Heart right ventricle (tissue), 16 donors: ENCODE data around the gene IGFALS. TPM values are rescaled to one million over a fixed set of nuclear protein-coding genes. Genes with fewer than 3 reads are reported as not detected.
A peak's percentile ranks its signal among the peaks of the same experiment; 100 is the strongest.

ENCODE experiments used
- ATAC-seq, 8 donors: fragments of 200-7000 bp; cut with Tn5 transposase; one replicate each; pipeline ENCODE4 v1.9.1; 2020; ENCODE audit warnings: mild to moderate bottlenecking in 8 of 8, moderate library complexity in 8 of 8, moderate number of reproducible peaks in 1 of 8
- DNase-seq, 2 donors: peaks; one replicate each; pipeline ENCODE4 v3.0.0-alpha.2; 2020
- H3K27ac ChIP-seq, 10 donors: fragments of 200-600 bp; sonication (generic) in 2 of 10; one replicate each; pipeline versions ENCODE4 v1.5.0 to v1.8.0; 2020 to 2022; ENCODE audit warnings: mild to moderate bottlenecking in 3 of 10
- H3K27me3 ChIP-seq, 7 donors: fragments of 200-600 bp; one replicate each; pipeline ENCODE4 v1.8.0; 2021 to 2022; ENCODE audit warnings: mild to moderate bottlenecking in 2 of 7
- H3K36me3 ChIP-seq, 9 donors: fragments of 200-600 bp; sonication (generic) in 1 of 9; one replicate each; pipeline versions ENCODE4 v1.5.0 to v1.8.0; 2020 to 2022; ENCODE audit warnings: mild to moderate bottlenecking in 2 of 9
- H3K4me1 ChIP-seq, 9 donors: fragments of 200-600 bp; sonication (generic) in 1 of 9; one replicate each; pipeline versions ENCODE4 v1.5.0 to v1.8.0; 2020 to 2022; ENCODE audit warnings: mild to moderate bottlenecking in 4 of 9
- H3K4me3 ChIP-seq, 10 donors: fragments of 200-600 bp; sonication (generic) in 2 of 10; one replicate each; pipeline versions ENCODE4 v1.5.0 to v1.8.0; 2020 to 2022; ENCODE audit warnings: mild to moderate bottlenecking in 7 of 10, moderate library complexity in 2 of 10
- H3K9me3 ChIP-seq, 11 donors: fragments of 200-600 bp in 10 of 11; sonication (generic) in 2 of 11; one replicate each; pipeline versions ENCODE4 v1.5.0 to v1.8.0; 2013 to 2022; ENCODE audit warnings: mild to moderate bottlenecking in 2 of 11, control low read depth in 1 of 11, moderate library complexity in 1 of 11
- CTCF ChIP-seq, 9 donors: fragments of 200-600 bp; sonication (generic) in 2 of 9; IDR thresholded peaks; one replicate each; pipeline versions ENCODE4 v1.5.0 to v1.8.0; 2021 to 2022; ENCODE audit warnings: antibody characterized with exemption in 9 of 9, mild to moderate bottlenecking in 5 of 9, moderate library complexity in 1 of 9
- WGBS, 2 donors: extraction: QIAGEN DNeasy Blood & Tissue Kit; methylation state at CpG; one replicate each; pipeline ENCODE4 v1.1.7; 2013; ENCODE audit warnings: inconsistent platforms in 1 of 2; 5-methylcytosine and 5-hydroxymethylcytosine counted together
- intact Hi-C, 10 donors: fragments of 100-400 bp; cut with DNase I; formaldehyde crosslinking; loops; one replicate each; pipeline versions ENCODE4 v1.11.1 to v1.14.2; 2022
- polyA plus RNA-seq, 2 donors: library from polyadenylated mRNA; stranded (reverse); fragments of 200-250 nt; gene quantifications; one replicate each; pipeline ENCODE4 v1.2.3, GENCODE V29; 2013
- total RNA-seq, 10 donors: library from RNA; stranded (reverse); fragmentation: NEBNext Ultra II Directional in 3 of 10; extraction: Animal tissue kit (Norgen Biotek cat#: 25700) in 3 of 10; gene quantifications; one replicate each; pipeline versions ENCODE4 v1.2.1 to v1.2.4, GENCODE V29; 2021 to 2023
- donor health status: Arrhythmogenic right ventricular cardiomyopathy.
- donor health status: ischemic (EF 13 %, LVEDD 7.1; RV severe dilation, severe dysfunction).
- donor health status: healthy with polysubstance abuse.
- donor health status: DM: no; HTN: yes; CAD: no.
- donor health status: DM: no; HTN: no; CAD: no.
- donor health status: ischemic (EF 25% LVEDD 6.9; RV normal size, moderate dysfunction).
- donor health status: ischemic (EF 25% LVEDD 5.7; RV mildly dilated, moderate dysfunction).
- donor health status: healthy.
- donor health status: DM: yes; HTN: yes; CAD: no.
- donor health status: Ischemic cardiomyopathy.
- donor health status: ischemic (EF 35%, LVEDD 5.7; RV mildly dilated, moderate dysfunction).
- donor health status: nonischemic (EF 11% LVEDD 7.7; RV severe dilation, severe dysfunction).
- donor health status: DM: yes; HTN: yes; CAD: no.
- donor health status: PGD.
- donor health status: ischemic (EF 29% LVEDD 5.4; RV normal size, mild dysfunction).
- donor health status: nonischemic (EF 23%, LVEDD 6.1; RV moderate dilation, normal function).

IGFALS gene
- total and polyA plus RNA-seq, 12 donors = 0.04 to 0.59 (median 0.13) TPM; not detected in 6

- no peaks in the 10 kb centered on the region for H3K9me3 ChIP-seq
- H3K36me3 ChIP-seq = peaks cover 0 to 63% (median 12%) of the 10 kb centered on the region in 9 donors
- H3K4me3 ChIP-seq = no peak overlapping the region
- ATAC-seq = no peak
- TF ChIP-seq CTCF (IDR thresholded peaks at IDR 0.05) = no peak
- no peak overlapping the region for H3K27ac ChIP-seq
- no peaks in the 10 kb centered on the region for H3K27me3 ChIP-seq
- intact Hi-C loops = no loop called here
- peak; percentile 7 to 10 for DNase-seq
- peaks cover 4 to 27% (median 15%) of the 10 kb centered on the region in 9 donors for H3K4me1 ChIP-seq
- WGBS, 2 donors = 62 to 69% methylated on average over 18 to 19 of the region's 19 CpGs
Observed at GRCh38 chr16:1788708-1789100, 4.8 kb downstream of the IGFALS start.

- peaks cover 0 to 63% (median 12%) of the 10 kb centered on the region in 9 donors for H3K36me3 ChIP-seq
- TF ChIP-seq CTCF (IDR thresholded peaks at IDR 0.05) = no peak
- no peaks in the 10 kb centered on the region for H3K27me3 ChIP-seq
- no peaks in the 10 kb centered on the region for H3K9me3 ChIP-seq
- H3K4me3 ChIP-seq = no peak overlapping the region
- intact Hi-C loops = no loop called here
- peaks cover 4 to 32% (median 15%) of the 10 kb centered on the region in 9 donors for H3K4me1 ChIP-seq
- peak; percentile 3 to 14 for DNase-seq
- WGBS, 2 donors = 89 to 90% methylated on average over 36 to 38 of the region's 38 CpGs
- ATAC-seq = no peak
- no peak overlapping the region for H3K27ac ChIP-seq
Observed at GRCh38 chr16:1788095-1788707, 5.3 kb downstream of the IGFALS start.

- peaks cover 0 to 63% (median 12%) of the 10 kb centered on the region in 9 donors for H3K36me3 ChIP-seq
Observed at GRCh38 chr16:1787322-1788094, 6.0 kb downstream of the IGFALS start.

GRCh38 chr16:1787056-1787321, 6.5 kb downstream of the IGFALS start:
- 90 to 93% methylated on average over 6 of the region's 6 CpGs for WGBS, 2 donors
- ATAC-seq (no peak), DNase-seq (no peak)
- TF ChIP-seq CTCF (IDR thresholded peaks at IDR 0.05) = no peak
- no peak overlapping the region for H3K27ac ChIP-seq
- H3K4me3 ChIP-seq = no peak overlapping the region
- intact Hi-C loops = no loop called here
- H3K27me3 ChIP-seq = no peaks in the 10 kb centered on the region
- no peaks in the 10 kb centered on the region for H3K9me3 ChIP-seq
- peaks cover 4 to 33% (median 15%) of the 10 kb centered on the region in 9 donors for H3K4me1 ChIP-seq
- H3K36me3 ChIP-seq = peaks cover 0 to 63% (median 12%) of the 10 kb centered on the region in 9 donors

More at GRCh38 chr16:1787322-1788094, 6.0 kb downstream of the IGFALS start:
- Histone ChIP-seq H3K27me3 (no peaks in the 10 kb centered on the region), H3K27ac (no peak overlapping the region), H3K4me1 (peaks cover 4 to 33% (median 15%) of the 10 kb centered on the region in 9 donors), H3K9me3 (no peaks in the 10 kb centered on the region), H3K4me3 (no peak overlapping the region)
- no peak for TF ChIP-seq CTCF (IDR thresholded peaks at IDR 0.05)
- WGBS, 2 donors = 91 to 93% methylated on average over 44 of the region's 44 CpGs
- intact Hi-C loops = no loop called here
- no peak for ATAC-seq
- peak; percentile 4 to 13 for DNase-seq
